IMR-90 (cell line): ENCODE results near the gene NAMPT. TPM values are rescaled to one million over a fixed set of nuclear protein-coding genes. Genes with fewer than 3 reads are reported as not detected.

ENCODE experiments used
- ATAC-seq: fragments of 200-7000 bp; cut with Tn5 transposase; 2 replicates; pipeline ENCODE4 v1.9.1; 2020; ENCODE audit warnings: low read depth, mild to moderate bottlenecking, moderate library complexity
- BruUV-seq: library from RNA; stranded (reverse); fragments of 400-500 nt; replicated peaks from 2 replicates; lab custom pipeline; 2021; lab: Mats Ljungman, UMichigan
- CTCF ChIA-PET: fragments of 300-600 bp; formaldehyde crosslinking; extraction: SDS; loops from one replicate; lab custom pipeline; 2021; ENCODE audit warnings: antibody characterized with exemption; lab: Yijun Ruan, JAX
- POLR2A ChIA-PET: fragments of 300-600 bp; sonication (Branson Sonifier 250); formaldehyde crosslinking; loops from one replicate; lab custom pipeline; 2022; ENCODE audit warnings: antibody characterized with exemption; ENCODE audit not compliant: unreplicated experiment; lab: Charles Lee
- DNase-seq: peaks from one replicate; pipeline ENCODE4 v3.0.0; 2013
- H2AFZ ChIP-seq: replicated peaks from 2 replicates; pipeline ENCODE3; 2013; ENCODE audit warnings: low read length, mild to moderate bottlenecking; ENCODE audit not compliant: poor library complexity
- H2AK5ac ChIP-seq: 2 replicates; pipeline ENCODE4 v1.6.1; 2013; ENCODE audit warnings: low read depth, low read length, inconsistent platforms
- H2AK9ac ChIP-seq: replicated peaks from 2 replicates; pipeline ENCODE3; 2013; ENCODE audit warnings: mild to moderate bottlenecking, low read depth, low read length, moderate library complexity; ENCODE audit not compliant: poor library complexity
- H2BK120ac ChIP-seq: 2 replicates; pipeline ENCODE4 v1.6.1; 2013; ENCODE audit warnings: low read depth, low read length, inconsistent platforms
- H2BK15ac ChIP-seq: 3 replicates; pipeline ENCODE4 v1.6.1; 2013; ENCODE audit warnings: low read depth, low read length, inconsistent platforms
- H2BK20ac ChIP-seq: 2 replicates; pipeline ENCODE4 v1.6.1; 2013; ENCODE audit warnings: low read depth, mild to moderate bottlenecking, inconsistent platforms, low read length, moderate library complexity
- H2BK5ac ChIP-seq: 2 replicates; pipeline ENCODE4 v1.6.1; 2013; ENCODE audit warnings: mild to moderate bottlenecking, low read depth, low read length, inconsistent platforms; ENCODE audit not compliant: poor library complexity, severe bottlenecking
- H3K14ac ChIP-seq: replicated peaks from 2 replicates; pipeline ENCODE4 v1.6.1; 2013; ENCODE audit warnings: low read depth, low read length, inconsistent platforms
- H3K18ac ChIP-seq: 2 replicates; pipeline ENCODE4 v1.6.1; 2013; ENCODE audit warnings: low read depth, low read length, control low read depth
- H3K23ac ChIP-seq: 2 replicates; pipeline ENCODE4 v1.6.1; 2013; ENCODE audit warnings: low read depth, low read length, inconsistent platforms
- H3K27ac ChIP-seq: 2 replicates; pipeline ENCODE4 v1.5.1; 2013; ENCODE audit warnings: mild to moderate bottlenecking, control low read depth, low read length; ENCODE audit not compliant: insufficient read depth
- H3K27me3 ChIP-seq: 2 replicates; pipeline ENCODE4 v1.6.1; 2013; ENCODE audit warnings: low read length; ENCODE audit not compliant: control insufficient read depth, insufficient read depth
- H3K36me3 ChIP-seq: 2 replicates; pipeline ENCODE4 v1.6.1; 2013; ENCODE audit warnings: low read length, mixed read lengths; ENCODE audit not compliant: control insufficient read depth, insufficient read depth
- H3K4ac ChIP-seq: 2 replicates; pipeline ENCODE4 v1.6.1; 2013; ENCODE audit warnings: low read depth, low read length, inconsistent platforms
- H3K4me1 ChIP-seq: 2 replicates; pipeline ENCODE4 v1.6.1; 2013; ENCODE audit warnings: low read length, mixed read lengths; ENCODE audit not compliant: control insufficient read depth, insufficient read depth
- H3K4me2 ChIP-seq: 2 replicates; pipeline ENCODE4 v1.6.1; 2013; ENCODE audit warnings: low read depth, mild to moderate bottlenecking, control low read depth, low read length, moderate library complexity
- H3K4me3 ChIP-seq: 2 replicates; pipeline ENCODE4 v1.5.1; 2013; ENCODE audit warnings: low read depth, mild to moderate bottlenecking, control low read depth, low read length, moderate library complexity; ENCODE audit not compliant: insufficient read depth
- H3K56ac ChIP-seq: 2 replicates; pipeline ENCODE4 v1.6.1; 2013; ENCODE audit warnings: low read length, inconsistent platforms; ENCODE audit not compliant: insufficient read depth; ENCODE audit errors: extremely low read depth
- H3K79me1 ChIP-seq, 2 experiments: 2 replicates each; pipeline ENCODE4 v1.6.1; 2013; ENCODE audit warnings: low read length in 2 of 2, inconsistent platforms in 1 of 2, low read depth in 1 of 2
- H3K9ac ChIP-seq: 2 replicates; pipeline ENCODE4 v1.6.1; 2013; ENCODE audit warnings: low read depth, low read length, control low read depth
- H3K9me1 ChIP-seq: 2 replicates; pipeline ENCODE4 v1.6.1; 2013; ENCODE audit warnings: low read length, inconsistent platforms; ENCODE audit not compliant: insufficient read depth
- H3K9me3 ChIP-seq: 2 replicates; pipeline ENCODE4 v1.6.1; 2013; ENCODE audit warnings: low read length; ENCODE audit not compliant: control insufficient read depth, insufficient read depth
- H4K20me1 ChIP-seq: 2 replicates; pipeline ENCODE4 v1.6.1; 2013; ENCODE audit warnings: low read length, inconsistent platforms; ENCODE audit not compliant: insufficient read depth
- H4K5ac ChIP-seq: 2 replicates; pipeline ENCODE4 v1.6.1; 2013; ENCODE audit warnings: mild to moderate bottlenecking, low read depth, low read length, control low read depth
- H4K8ac ChIP-seq, 2 experiments: 2 replicates each; pipeline ENCODE4 v1.6.1; 2013; ENCODE audit warnings: low read depth in 2 of 2, low read length in 2 of 2, control low read depth in 1 of 2, inconsistent platforms in 1 of 2
- H4K91ac ChIP-seq: 2 replicates; pipeline ENCODE4 v1.6.1; 2013; ENCODE audit warnings: low read depth, low read length, inconsistent platforms; ENCODE audit not compliant: insufficient read depth
- BHLHE40 ChIP-seq: fragments of 150-350 bp; IDR thresholded peaks from 2 replicates; pipeline ENCODE4 v1.6.1; 2016; ENCODE audit warnings: mild to moderate bottlenecking, low read depth, low read length
- CEBPB ChIP-seq: IDR thresholded peaks from 2 replicates; pipeline ENCODE4 v1.6.1; 2012; ENCODE audit warnings: low read depth, low read length, improper control_type of control experiment
- CHD1 ChIP-seq: IDR thresholded peaks from 2 replicates; pipeline ENCODE4 v1.6.1; 2012; ENCODE audit warnings: low read depth, low read length, improper control_type of control experiment
- CTCF ChIP-seq: conservative IDR thresholded peaks from 2 replicates; pipeline ENCODE4 v1.5.1; 2012; ENCODE audit warnings: mild to moderate bottlenecking, low read depth, low read length, improper control_type of control experiment
- ELK1 ChIP-seq: fragments of 150-350 bp; IDR thresholded peaks from 2 replicates; pipeline ENCODE4 v1.6.1; 2016; ENCODE audit warnings: low read depth, mild to moderate bottlenecking, low read length, moderate library complexity, borderline replicate concordance
- MAFK ChIP-seq: IDR thresholded peaks from 2 replicates; pipeline ENCODE4 v1.6.1; 2012; ENCODE audit warnings: low read depth, low read length, improper control_type of control experiment
- MXI1 ChIP-seq: IDR thresholded peaks from 2 replicates; pipeline ENCODE4 v1.6.1; 2012; ENCODE audit warnings: low read depth, mild to moderate bottlenecking, low read length, moderate library complexity, borderline replicate concordance
- POLR2A ChIP-seq: IDR thresholded peaks from 2 replicates; pipeline ENCODE4 v1.6.1; 2012; ENCODE audit warnings: mild to moderate bottlenecking, low read depth, low read length
- RCOR1 ChIP-seq: IDR thresholded peaks from 2 replicates; pipeline ENCODE4 v1.6.1; 2012; ENCODE audit warnings: mild to moderate bottlenecking, low read length, improper control_type of control experiment; ENCODE audit not compliant: insufficient replicate concordance
- RFX5 ChIP-seq: IDR thresholded peaks from 2 replicates; pipeline ENCODE4 v1.8.0; 2012; ENCODE audit warnings: low read depth, mild to moderate bottlenecking, low read length, moderate library complexity
- SMC3 ChIP-seq: fragments of 150-350 bp; IDR thresholded peaks from 2 replicates; pipeline ENCODE4 v1.6.1; 2016; ENCODE audit warnings: low read depth, mild to moderate bottlenecking, antibody characterized with exemption, low read length, moderate library complexity
- USF2 ChIP-seq: fragments of 150-350 bp; IDR thresholded peaks from 2 replicates; pipeline ENCODE4 v1.6.1; 2017; ENCODE audit warnings: mild to moderate bottlenecking, antibody characterized with exemption, low read length, low read depth
- dilution Hi-C: fragments of 300-500 bp; cut with HindIII; formaldehyde crosslinking; loops from one replicate; pipeline ENCODE4 v1.14.3; 2018; ENCODE audit warnings: low sequenced_read_pairs; ENCODE audit not compliant: unreplicated experiment
- in situ Hi-C: fragments of 300-500 bp; cut with MboI; formaldehyde crosslinking; loops from 3 replicates; pipeline ENCODE4 v1.14.3; 2019; ENCODE audit warnings: low sequenced_read_pairs, inconsistent platforms, mixed read lengths
- intact Hi-C: fragments of 100-400 bp; cut with micrococcal nuclease; formaldehyde crosslinking; loops from 2 replicates; pipeline ENCODE4 v1.10.0; 2022
- polyA plus RNA-seq, 3 experiments: library from polyadenylated mRNA; depleted of rRNA; stranded (reverse); fragments of >200 nt; gene quantifications; 2 replicates each; pipeline ENCODE4 v1.2.3, GENCODE V29; 2012; ENCODE audit warnings: low replicate concordance in 1 of 3
- total RNA-seq: library from RNA; depleted of rRNA; stranded (reverse); fragments of >200 nt; gene quantifications from 2 replicates; pipeline ENCODE4 v1.2.3, GENCODE V29; 2012

Gene NAMPT
- total and polyA plus RNA-seq, 2 of the 4 experiments (the other 2 are of a cell fraction): 13.3 to 31.7 TPM

DNA sequence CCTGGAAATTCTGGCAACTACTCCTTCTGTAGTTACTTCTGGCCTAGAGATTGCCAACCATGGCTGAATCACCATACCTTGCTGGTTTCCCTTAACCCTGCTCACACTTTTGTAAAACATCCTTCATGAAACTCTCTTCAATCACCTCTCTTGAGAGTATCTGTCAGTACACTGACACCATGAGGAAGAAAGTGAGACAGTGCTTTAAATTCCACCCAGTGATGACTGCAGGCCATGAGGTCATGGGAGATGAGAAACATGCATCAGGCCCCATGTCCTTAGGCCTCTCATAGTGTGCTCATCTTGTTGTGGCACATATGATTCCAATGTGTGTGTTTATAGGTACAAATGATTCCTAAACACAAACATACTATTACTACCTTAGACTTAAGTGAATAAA, 24.6 kb upstream of the NAMPT start:
- no peak overlapping the region for H3K4ac ChIP-seq
- no peak overlapping the region for H4K5ac ChIP-seq
- 0 out of 3 replicates have a peak overlapping the region, but pooled peaks have one; percentile 10 for H2BK15ac ChIP-seq
- no peak for TF ChIP-seq CHD1
- no peak for TF ChIP-seq POLR2A
- no peak for TF ChIP-seq MXI1
- no peak for TF ChIP-seq RCOR1
- TF ChIP-seq BHLHE40: no peak
- no peak for TF ChIP-seq RFX5
- no peak for TF ChIP-seq ELK1
- TF ChIP-seq CTCF: no peak
- no peak for TF ChIP-seq MAFK
- TF ChIP-seq USF2: no peak
- TF ChIP-seq SMC3: no peak
- TF ChIP-seq CEBPB: no peak
- dilution Hi-C loops (no loop called here), in situ Hi-C loops (no loop called here), intact Hi-C loops (no loop called here)
- no peak overlapping the region for H3K27ac ChIP-seq
- CTCF ChIA-PET: no interaction called here
- H3K23ac ChIP-seq: no peak overlapping the region; the same call in 1 of the 2 replicates
- DNase-seq: no peak
- H2AK9ac ChIP-seq: no peak overlapping the region
- H3K9me3 ChIP-seq: no peaks in the 10 kb centered on the region
- no peaks in the 10 kb centered on the region; the same call in 1 of the 2 replicates for H4K20me1 ChIP-seq
- H3K56ac ChIP-seq: no peak overlapping the region
- H2BK5ac ChIP-seq: no peak overlapping the region
- no peak overlapping the region for H3K14ac ChIP-seq
- H3K9ac ChIP-seq: no peak overlapping the region
- H2BK20ac ChIP-seq: peak overlapping the region; percentile 62; the same call in 1 of the 2 replicates
- H3K4me1 ChIP-seq: peaks cover 2% of the 10 kb centered on the region; the same call in 1 of the 2 replicates
- BruUV-seq: no TSS peak
- no peak for ATAC-seq
- H2AFZ ChIP-seq: no peak overlapping the region
- POLR2A ChIA-PET: no interaction called here
- peak overlapping the region; percentile 13; the same call in 1 of the 2 replicates for H2AK5ac ChIP-seq
- H3K9me1 ChIP-seq: no peaks in the 10 kb centered on the region
- no peaks in the 10 kb centered on the region for H3K36me3 ChIP-seq
- H3K4me2 ChIP-seq: no peak overlapping the region
- no peaks in the 10 kb centered on the region for H3K79me1 ChIP-seq
- no peak overlapping the region; the same call in 1 of the 2 replicates for H4K91ac ChIP-seq
- H2BK120ac ChIP-seq: no peak overlapping the region
- H3K27me3 ChIP-seq: 0 out of 2 replicates have a peak, but pooled peaks cover 3% of the 10 kb centered on the region
- no peak overlapping the region for H4K8ac ChIP-seq
- H3K4me3 ChIP-seq: no peak overlapping the region
- no peak overlapping the region for H3K18ac ChIP-seq
